Karpas-422 (cell line): ENCODE data around the gene ANKRD60. TPM values are rescaled to one million over a fixed set of nuclear protein-coding genes. Genes with fewer than 3 reads are reported as not detected.

Experiments used
- DNase-seq: peaks from one replicate; pipeline ENCODE4 v3.0.0-alpha.2; 2015
- H2AFZ ChIP-seq: fragments of 200-600 bp; sonication (generic); 2 replicates; pipeline ENCODE4 v1.6.1; 2014; ENCODE audit warnings: antibody characterized with exemption, low read length, mixed read lengths
- H3K27ac ChIP-seq: fragments of 200-600 bp; sonication (generic); 2 replicates; pipeline ENCODE4 v1.5.1; 2014; ENCODE audit warnings: mild to moderate bottlenecking, low read length, moderate library complexity
- H3K27me3 ChIP-seq: fragments of 200-600 bp; sonication (generic); 2 replicates; pipeline ENCODE4 v1.6.1; 2014; ENCODE audit warnings: low read length, mixed read lengths
- H3K36me3 ChIP-seq: fragments of 200-600 bp; sonication (generic); 2 replicates; pipeline ENCODE4 v1.6.1; 2014; ENCODE audit warnings: low read length, mixed read lengths; ENCODE audit not compliant: insufficient read depth
- H3K4me1 ChIP-seq: fragments of 200-600 bp; sonication (generic); 2 replicates; pipeline ENCODE4 v1.6.1; 2014; ENCODE audit warnings: mild to moderate bottlenecking, low read length, mixed read lengths
- H3K4me2 ChIP-seq: fragments of 200-600 bp; sonication (generic); 2 replicates; pipeline ENCODE4 v1.6.1; 2014; ENCODE audit warnings: low read length, low read depth, mild to moderate bottlenecking; ENCODE audit not compliant: poor library complexity, severe bottlenecking
- H3K4me3 ChIP-seq: fragments of 200-600 bp; sonication (generic); 2 replicates; pipeline ENCODE4 v1.5.1; 2014; ENCODE audit warnings: mild to moderate bottlenecking, antibody characterized with exemption, low read length, mixed read lengths
- H3K79me2 ChIP-seq: fragments of 200-600 bp; sonication (generic); 2 replicates; pipeline ENCODE4 v1.6.1; 2014; ENCODE audit warnings: mild to moderate bottlenecking, low read length, mixed read lengths
- H3K9ac ChIP-seq: fragments of 200-600 bp; sonication (generic); 2 replicates; pipeline ENCODE4 v1.6.0; 2014; ENCODE audit warnings: low read length
- H3K9me2 ChIP-seq: fragments of 200-600 bp; sonication (generic), shearing (Covaris generic); replicated peaks from 2 replicates; pipeline ENCODE4 v1.6.0; 2014; ENCODE audit warnings: mild to moderate bottlenecking, low read length, moderate library complexity; ENCODE audit not compliant: insufficient read depth
- H3K9me3 ChIP-seq: fragments of 300-700, 200-600 bp; sonication (generic); 2 replicates; pipeline ENCODE4 v1.6.1; 2014; ENCODE audit warnings: low read length, mixed read lengths
- H4K20me1 ChIP-seq: fragments of 200-600 bp; sonication (generic); 2 replicates; pipeline ENCODE4 v1.6.1; 2014; ENCODE audit warnings: mild to moderate bottlenecking, antibody characterized with exemption, low read length, low read depth; ENCODE audit not compliant: insufficient read depth
- total RNA-seq: library from RNA; depleted of rRNA; stranded (reverse); fragments of >200 nt; shearing (Covaris generic); gene quantifications from 2 replicates; pipeline ENCODE4 v1.2.3, GENCODE V29; 2014; ENCODE audit warnings: low replicate concordance

ANKRD60 gene
- total RNA-seq, 1 experiment from 2014 or later: not detected

GRCh38 chr20:58222446-58222845, 6.0 kb downstream of the ANKRD60 start:
- Histone ChIP-seq H3K9me2 (no peaks in the 10 kb centered on the region), H3K4me1 (no peaks in the 10 kb centered on the region), H3K4me2 (no peak overlapping the region), H3K9me3 (no peaks in the 10 kb centered on the region), H3K9ac (no peak overlapping the region), H4K20me1 (no peaks in the 10 kb centered on the region), H3K27ac (no peak overlapping the region), H2AFZ (no peak overlapping the region), H3K4me3 (no peak overlapping the region), H3K79me2 (no peaks in the 10 kb centered on the region), H3K36me3 (no peaks in the 10 kb centered on the region), H3K27me3 (no peaks in the 10 kb centered on the region)
- DNase-seq: no peak

GRCh38 chr20:58219342-58219700, 9.1 kb downstream of the ANKRD60 start:
- Histone ChIP-seq H3K9ac (no peak overlapping the region), H3K4me1 (no peaks in the 10 kb centered on the region), H3K36me3 (no peaks in the 10 kb centered on the region), H3K27ac (no peak overlapping the region), H3K4me3 (no peak overlapping the region), H2AFZ (no peak overlapping the region), H3K79me2 (no peaks in the 10 kb centered on the region), H4K20me1 (no peaks in the 10 kb centered on the region), H3K9me3 (no peaks in the 10 kb centered on the region), H3K4me2 (no peak overlapping the region), H3K9me2 (no peaks in the 10 kb centered on the region), H3K27me3 (no peaks in the 10 kb centered on the region)
- DNase-seq: no peak

DNA sequence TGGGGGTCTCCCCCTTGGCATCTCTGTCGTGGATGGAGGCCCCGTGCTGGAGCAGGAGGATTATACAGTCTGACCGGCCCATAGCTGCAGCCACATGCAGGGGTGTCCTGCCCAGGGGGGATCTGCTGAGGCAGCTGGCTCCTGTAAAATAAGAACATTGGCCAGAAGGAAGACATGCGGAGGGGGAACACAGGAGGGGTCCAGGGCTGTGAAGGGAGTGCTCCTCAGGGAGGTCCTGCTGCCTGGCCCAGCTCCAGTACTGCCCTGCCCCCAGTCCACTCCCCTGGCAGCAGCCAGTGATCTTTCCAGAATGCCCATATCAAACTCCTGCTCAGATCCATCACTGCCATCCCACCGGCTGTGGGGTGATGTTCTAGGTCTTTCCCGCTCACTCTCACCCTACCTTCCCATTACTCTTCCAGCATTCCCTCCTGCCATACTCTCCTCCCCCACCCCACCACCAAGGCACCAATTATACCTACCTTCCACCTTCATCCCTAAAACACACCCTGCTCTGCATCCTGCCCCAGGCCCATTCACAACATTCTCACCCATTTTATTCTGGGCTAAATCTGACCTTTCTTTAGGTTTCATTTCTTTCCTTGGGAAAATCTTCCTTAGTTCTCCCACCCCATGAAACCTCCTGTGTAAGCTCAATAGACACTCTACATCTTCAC, 9.7 kb downstream of the ANKRD60 start:
- no peak for DNase-seq

GRCh38 chr20:58216334-58216733, 12.1 kb downstream of the ANKRD60 start:
- H3K9me3 ChIP-seq: no peaks in the 10 kb centered on the region
- H3K27ac ChIP-seq: no peak overlapping the region
- H2AFZ ChIP-seq: no peak overlapping the region
- H3K9ac ChIP-seq: no peak overlapping the region
- H3K4me3 ChIP-seq: no peak overlapping the region
- H3K4me2 ChIP-seq: no peak overlapping the region
- no peaks in the 10 kb centered on the region for H4K20me1 ChIP-seq
- no peaks in the 10 kb centered on the region for H3K36me3 ChIP-seq
- no peaks in the 10 kb centered on the region for H3K4me1 ChIP-seq
- H3K79me2 ChIP-seq: no peaks in the 10 kb centered on the region
- no peaks in the 10 kb centered on the region for H3K27me3 ChIP-seq
- DNase-seq: no peak
- no peaks in the 10 kb centered on the region for H3K9me2 ChIP-seq

More for the DNA sequence above, 9.7 kb downstream of the ANKRD60 start:
- Histone ChIP-seq H3K4me1 (no peaks in the 10 kb centered on the region), H4K20me1 (no peaks in the 10 kb centered on the region), H3K27ac (no peak overlapping the region), H2AFZ (no peak overlapping the region), H3K4me2 (no peak overlapping the region), H3K9me3 (no peaks in the 10 kb centered on the region), H3K79me2 (no peaks in the 10 kb centered on the region), H3K9ac (no peak overlapping the region), H3K27me3 (no peaks in the 10 kb centered on the region), H3K4me3 (no peak overlapping the region), H3K9me2 (no peaks in the 10 kb centered on the region), H3K36me3 (no peaks in the 10 kb centered on the region)

DNA sequence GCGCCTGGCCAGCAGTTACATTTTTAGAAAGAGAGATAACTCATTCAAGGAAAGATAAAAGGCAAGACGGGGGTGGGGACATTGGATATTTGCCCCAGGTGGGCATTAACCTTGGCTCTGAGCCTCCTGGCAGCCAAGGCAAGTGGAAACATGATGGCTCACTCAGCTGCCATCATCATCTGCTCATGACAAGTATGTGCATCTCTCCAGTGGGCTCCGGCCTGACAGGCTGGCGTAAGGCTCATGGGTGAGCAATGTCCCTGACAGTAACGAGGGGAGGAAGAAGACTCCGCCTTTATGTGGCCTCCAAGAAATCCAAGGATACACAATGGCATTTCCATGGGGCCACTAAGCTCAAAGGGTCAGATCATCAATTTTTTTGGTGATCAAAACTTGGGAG, 13.3 kb downstream of the ANKRD60 start:
- H3K36me3 ChIP-seq: no peaks in the 10 kb centered on the region
- no peaks in the 10 kb centered on the region for H3K9me3 ChIP-seq
- no peaks in the 10 kb centered on the region for H3K9me2 ChIP-seq
- no peak overlapping the region for H3K9ac ChIP-seq
- no peak for DNase-seq
- no peak overlapping the region for H3K4me2 ChIP-seq
- H2AFZ ChIP-seq: no peak overlapping the region
- no peaks in the 10 kb centered on the region for H4K20me1 ChIP-seq
- H3K27me3 ChIP-seq: no peaks in the 10 kb centered on the region
- no peak overlapping the region for H3K27ac ChIP-seq
- no peak overlapping the region for H3K4me3 ChIP-seq
- H3K4me1 ChIP-seq: no peaks in the 10 kb centered on the region
- H3K79me2 ChIP-seq: no peaks in the 10 kb centered on the region

DNA sequence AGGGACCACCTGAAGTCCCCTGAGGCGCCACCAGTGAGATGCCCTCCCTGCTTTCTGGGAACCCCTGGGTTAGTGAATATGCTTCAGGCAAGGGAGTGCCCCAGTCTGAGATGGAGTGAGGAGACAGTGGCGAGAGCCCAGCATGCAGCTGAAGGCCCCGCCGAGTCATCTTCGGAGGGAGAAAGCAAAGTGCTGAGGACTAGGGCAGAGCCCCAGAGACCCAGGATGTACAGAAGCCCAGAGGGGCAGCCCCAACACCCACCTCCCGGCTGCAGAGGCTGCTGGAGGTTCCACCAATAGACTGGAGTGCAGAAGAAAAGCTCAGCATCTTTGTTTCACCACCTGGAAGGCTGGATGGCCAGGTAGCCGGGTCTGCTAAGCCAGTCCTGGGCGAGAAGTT, 14.1 kb downstream of the ANKRD60 start:
- H3K9me2 ChIP-seq: no peaks in the 10 kb centered on the region
- no peak overlapping the region for H3K4me3 ChIP-seq
- no peaks in the 10 kb centered on the region for H3K36me3 ChIP-seq
- H3K4me1 ChIP-seq: no peaks in the 10 kb centered on the region
- no peaks in the 10 kb centered on the region for H3K9me3 ChIP-seq
- DNase-seq: no peak
- H3K4me2 ChIP-seq: no peak overlapping the region
- H3K9ac ChIP-seq: no peak overlapping the region
- H4K20me1 ChIP-seq: no peaks in the 10 kb centered on the region
- H3K27me3 ChIP-seq: no peaks in the 10 kb centered on the region
- H2AFZ ChIP-seq: no peak overlapping the region
- H3K79me2 ChIP-seq: no peaks in the 10 kb centered on the region
- H3K27ac ChIP-seq: no peak overlapping the region

DNA sequence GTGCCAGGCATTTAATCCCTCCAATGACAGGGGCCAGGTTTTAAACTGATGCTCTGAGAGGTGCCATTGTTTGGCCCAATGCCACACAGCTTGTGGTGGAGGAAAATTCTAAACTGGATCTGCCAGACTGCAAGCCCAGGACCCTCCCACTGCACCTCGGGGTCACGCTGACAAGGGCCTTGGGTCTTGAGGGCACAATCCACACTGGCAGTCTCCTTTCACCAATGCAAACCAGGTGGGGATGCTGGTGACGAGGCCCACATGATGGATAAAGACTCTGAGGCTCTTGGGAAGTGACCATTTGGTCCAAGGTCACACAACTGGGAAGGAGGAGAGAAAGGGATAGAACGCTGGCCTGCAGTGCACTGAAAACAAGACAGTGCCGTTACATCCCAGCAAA, 14.7 kb downstream of the ANKRD60 start:
- no peaks in the 10 kb centered on the region for H3K27me3 ChIP-seq
- H3K79me2 ChIP-seq: no peaks in the 10 kb centered on the region
- H3K36me3 ChIP-seq: no peaks in the 10 kb centered on the region
- no peaks in the 10 kb centered on the region for H4K20me1 ChIP-seq
- H3K9me2 ChIP-seq: no peaks in the 10 kb centered on the region
- no peak overlapping the region for H3K4me2 ChIP-seq
- no peak overlapping the region for H3K27ac ChIP-seq
- H3K9ac ChIP-seq: no peak overlapping the region
- no peaks in the 10 kb centered on the region for H3K4me1 ChIP-seq
- DNase-seq: no peak
- no peak overlapping the region for H3K4me3 ChIP-seq
- no peak overlapping the region for H2AFZ ChIP-seq
- H3K9me3 ChIP-seq: no peaks in the 10 kb centered on the region

- DNase-seq: no peak
- no peaks in the 10 kb centered on the region for H3K4me1 ChIP-seq
- H2AFZ ChIP-seq: no peak overlapping the region
- H3K27me3 ChIP-seq: no peaks in the 10 kb centered on the region
- no peak overlapping the region for H3K9ac ChIP-seq
- no peaks in the 10 kb centered on the region for H4K20me1 ChIP-seq
- H3K9me2 ChIP-seq: no peaks in the 10 kb centered on the region
- H3K9me3 ChIP-seq: no peaks in the 10 kb centered on the region
- H3K4me3 ChIP-seq: no peak overlapping the region
- H3K4me2 ChIP-seq: no peak overlapping the region
- no peaks in the 10 kb centered on the region for H3K79me2 ChIP-seq
- no peak overlapping the region for H3K27ac ChIP-seq
- no peaks in the 10 kb centered on the region for H3K36me3 ChIP-seq
These were observed 15.3 kb downstream of the ANKRD60 start for GRCh38 chr20:58213121-58213520.

GRCh38 chr20:58212636-58213035, 15.8 kb downstream of the ANKRD60 start:
- Histone ChIP-seq H4K20me1 (no peaks in the 10 kb centered on the region), H3K4me3 (no peak overlapping the region), H3K9me2 (no peaks in the 10 kb centered on the region), H3K4me1 (no peaks in the 10 kb centered on the region), H3K79me2 (no peaks in the 10 kb centered on the region), H3K4me2 (no peak overlapping the region), H3K27ac (no peak overlapping the region), H2AFZ (no peak overlapping the region), H3K27me3 (no peaks in the 10 kb centered on the region), H3K9me3 (no peaks in the 10 kb centered on the region), H3K36me3 (no peaks in the 10 kb centered on the region), H3K9ac (no peak overlapping the region)
- no peak for DNase-seq
